ENCODE data around the gene CLTCL1.
"Not testable (repeated sequence)": the region's sequence is repeated elsewhere in the genome, so short reads cannot be mapped to it uniquely, and the experiment has no call there.

CLTCL1 gene

DNA sequence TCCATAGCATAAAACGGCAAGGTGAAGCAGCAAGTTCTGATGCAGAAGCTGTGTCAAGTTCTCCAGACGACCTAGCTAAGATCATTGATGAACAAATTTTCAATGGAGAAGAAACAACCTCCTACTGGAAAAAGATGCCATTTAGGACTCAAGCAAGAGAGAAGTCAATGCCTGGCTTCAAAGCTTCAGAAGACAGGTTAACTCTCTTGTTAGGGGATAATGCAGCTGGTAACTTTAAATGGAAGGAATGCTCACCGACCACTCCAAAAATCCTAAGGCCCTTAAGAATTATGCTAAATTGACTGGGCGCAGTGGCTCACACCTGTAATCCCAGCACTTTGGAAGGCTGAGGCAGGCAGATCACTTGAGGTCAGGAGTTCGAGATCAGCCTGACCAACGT is 31.3 kb downstream of the CLTCL1 start:
- no peak for DNase-seq (ENCODE audit: low read depth, low spot score)
- H3K27ac ChIP-seq, result no peak overlapping the region

DNA sequence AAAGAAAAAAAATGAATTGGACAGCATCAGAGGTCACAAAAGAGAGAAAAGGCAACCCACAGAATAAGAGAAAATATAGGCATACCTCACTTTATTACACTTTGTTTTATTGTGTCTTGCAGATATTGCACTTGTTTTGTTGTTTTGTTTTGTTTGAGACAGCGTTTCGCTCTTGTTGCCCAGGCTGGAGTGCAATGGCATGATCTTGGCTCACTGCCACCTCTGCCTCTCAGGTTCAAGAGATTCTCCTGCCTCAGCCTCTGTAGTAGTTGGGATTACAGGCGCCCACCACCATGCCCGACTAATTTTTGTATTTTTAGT is 32.6 kb downstream of the CLTCL1 start:
- DNase-seq (ENCODE audit: low read depth, low spot score), result not testable (repeated sequence)

DNA sequence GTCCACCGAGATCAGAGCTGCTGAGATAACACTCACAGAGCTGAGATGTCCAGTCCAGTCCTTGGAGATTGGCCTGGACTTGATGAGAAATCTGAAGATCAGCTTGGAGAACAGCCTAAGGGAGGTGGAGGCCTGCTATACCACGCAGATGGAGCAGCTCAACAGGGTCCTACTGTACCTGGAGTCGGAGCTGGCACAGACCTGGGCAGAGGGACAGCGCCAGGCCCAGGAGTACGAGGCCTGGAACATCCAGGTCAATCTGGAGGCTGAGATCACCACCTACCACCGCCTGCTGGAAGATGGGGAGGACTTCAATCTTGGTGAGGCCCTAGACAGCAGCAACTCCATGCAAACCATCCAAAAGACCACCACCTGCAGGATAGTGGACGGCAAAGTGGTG is 33.1 kb downstream of the CLTCL1 start:
- DNase-seq (ENCODE audit: low read depth, low spot score), result no peak
- no peak overlapping the region for H3K27ac ChIP-seq

More for the DNA sequence above, 32.6 kb downstream of the CLTCL1 start:
- not testable (repeated sequence) for H3K27ac ChIP-seq

DNA sequence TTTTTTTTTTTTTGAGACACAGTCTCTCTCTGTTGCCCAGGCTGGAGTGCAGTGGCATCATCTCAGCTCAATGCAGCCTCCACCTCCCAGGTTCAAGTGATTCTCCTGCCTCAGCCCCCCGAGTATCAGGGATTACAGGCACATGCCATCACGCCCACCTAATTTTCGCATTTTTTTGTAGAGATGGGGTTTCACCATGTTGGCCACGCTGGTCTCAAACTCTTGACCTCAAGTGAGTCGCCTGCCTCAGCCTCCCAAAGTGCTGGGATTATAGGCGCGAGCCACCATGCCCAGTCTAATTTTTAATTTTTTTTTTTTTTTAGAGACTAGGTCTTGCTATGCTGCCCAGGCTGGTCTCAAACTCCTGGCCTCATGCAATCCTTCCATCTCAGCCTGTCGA is 35.2 kb downstream of the CLTCL1 start:
- not testable (repeated sequence) for DNase-seq (ENCODE audit: low read depth, low spot score); H3K27ac ChIP-seq

DNA sequence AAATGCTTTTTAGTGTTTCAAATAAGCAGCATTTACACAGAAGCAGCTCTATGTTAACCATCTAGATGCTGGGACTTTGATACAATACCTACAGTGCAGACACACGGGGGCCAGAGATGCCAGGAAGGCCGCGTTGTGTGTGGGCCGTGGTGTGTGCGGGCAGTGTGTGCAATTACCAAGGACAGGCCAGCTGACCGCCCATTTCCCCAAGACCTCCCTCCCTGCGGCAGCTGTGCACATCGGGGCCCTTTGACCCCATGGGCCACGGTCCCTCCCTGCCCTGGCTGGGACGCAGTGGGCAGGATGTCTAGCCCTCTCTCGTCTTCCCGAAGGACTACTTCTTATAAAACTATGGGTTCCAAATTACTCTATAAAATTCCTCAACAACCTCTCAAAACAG is 38.4 kb downstream of the CLTCL1 start:
- no peak for DNase-seq (ENCODE audit: low read depth, low spot score)
- no peak overlapping the region for H3K27ac ChIP-seq

DNA sequence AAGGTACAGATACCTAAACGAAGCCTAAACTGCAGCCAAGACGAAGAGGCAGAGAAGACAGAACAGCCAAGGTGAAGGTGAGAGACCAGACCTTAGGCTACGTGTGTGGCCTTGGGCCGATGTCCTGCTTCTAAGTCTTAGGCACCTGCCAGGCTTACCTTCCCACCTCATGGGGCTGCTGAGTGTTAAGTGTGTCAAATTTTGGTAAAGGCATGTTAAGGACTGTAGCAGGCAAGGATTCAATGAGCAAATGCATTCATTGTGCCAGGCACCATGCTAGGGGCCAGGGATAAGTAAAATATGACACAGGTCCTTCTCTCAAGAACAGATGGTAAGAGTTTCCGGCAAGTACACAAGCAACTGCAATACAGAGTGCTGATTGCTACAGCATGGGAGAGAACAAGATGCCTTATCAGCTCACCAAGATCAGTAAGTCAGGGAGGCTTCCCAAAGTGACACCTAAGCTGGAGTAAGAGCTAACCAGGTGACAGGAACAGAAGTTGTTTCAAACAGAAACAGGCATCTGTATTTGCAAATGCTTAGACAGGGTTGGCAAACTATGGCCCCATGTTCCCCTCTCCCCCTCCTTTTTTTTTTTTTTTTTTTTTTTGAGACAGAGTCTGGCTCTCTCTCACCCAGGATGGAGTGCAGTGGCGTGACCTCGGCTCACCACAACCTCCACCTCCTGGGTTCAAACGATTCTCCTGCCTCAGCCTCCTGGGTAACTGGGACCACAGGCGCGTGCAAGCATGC is 46.7 kb downstream of the CLTCL1 start:
- H3K27ac ChIP-seq, result no peak overlapping the region
- DNase-seq (ENCODE audit: low read depth, low spot score), result no peak

DNA sequence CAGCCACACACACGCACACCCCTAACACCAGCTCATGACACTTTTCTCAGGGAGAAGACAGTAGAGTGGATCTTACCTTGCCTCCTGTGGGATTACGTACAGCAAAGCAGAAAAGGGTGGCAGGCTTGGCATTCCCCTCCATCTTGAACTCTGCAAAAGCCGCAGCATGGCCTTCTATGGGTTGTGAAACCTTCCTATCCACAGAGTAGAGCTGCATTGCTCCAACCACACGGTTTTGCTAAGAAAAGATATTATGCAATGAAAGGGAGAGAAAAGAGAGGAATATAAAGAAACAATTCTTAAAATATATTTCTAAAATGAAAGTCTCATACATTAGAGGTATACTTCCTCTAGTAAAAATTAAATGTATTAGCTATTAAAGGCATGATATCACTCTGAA is 48.8 kb downstream of the CLTCL1 start:
- no peak for DNase-seq (ENCODE audit: low read depth, low spot score)
- H3K27ac ChIP-seq, result no peak overlapping the region

DNA sequence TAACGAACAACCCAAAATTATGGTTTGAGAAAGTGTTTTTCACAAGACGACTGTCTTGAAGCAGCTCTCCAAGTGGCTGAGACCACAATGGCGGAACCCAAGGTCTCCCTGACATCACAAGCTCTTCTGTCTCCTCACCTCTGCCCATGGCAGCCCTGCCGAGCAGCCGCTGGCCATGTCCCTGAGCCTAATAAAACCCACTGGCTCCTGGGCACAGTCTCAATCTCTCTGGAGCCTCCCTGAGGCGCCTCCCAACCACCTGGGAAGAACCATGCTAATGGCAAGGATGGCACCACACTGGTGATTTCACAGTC is 50.0 kb downstream of the CLTCL1 start:
- no peak for DNase-seq (ENCODE audit: low read depth, low spot score)
- H3K27ac ChIP-seq, result no peak overlapping the region

DNA sequence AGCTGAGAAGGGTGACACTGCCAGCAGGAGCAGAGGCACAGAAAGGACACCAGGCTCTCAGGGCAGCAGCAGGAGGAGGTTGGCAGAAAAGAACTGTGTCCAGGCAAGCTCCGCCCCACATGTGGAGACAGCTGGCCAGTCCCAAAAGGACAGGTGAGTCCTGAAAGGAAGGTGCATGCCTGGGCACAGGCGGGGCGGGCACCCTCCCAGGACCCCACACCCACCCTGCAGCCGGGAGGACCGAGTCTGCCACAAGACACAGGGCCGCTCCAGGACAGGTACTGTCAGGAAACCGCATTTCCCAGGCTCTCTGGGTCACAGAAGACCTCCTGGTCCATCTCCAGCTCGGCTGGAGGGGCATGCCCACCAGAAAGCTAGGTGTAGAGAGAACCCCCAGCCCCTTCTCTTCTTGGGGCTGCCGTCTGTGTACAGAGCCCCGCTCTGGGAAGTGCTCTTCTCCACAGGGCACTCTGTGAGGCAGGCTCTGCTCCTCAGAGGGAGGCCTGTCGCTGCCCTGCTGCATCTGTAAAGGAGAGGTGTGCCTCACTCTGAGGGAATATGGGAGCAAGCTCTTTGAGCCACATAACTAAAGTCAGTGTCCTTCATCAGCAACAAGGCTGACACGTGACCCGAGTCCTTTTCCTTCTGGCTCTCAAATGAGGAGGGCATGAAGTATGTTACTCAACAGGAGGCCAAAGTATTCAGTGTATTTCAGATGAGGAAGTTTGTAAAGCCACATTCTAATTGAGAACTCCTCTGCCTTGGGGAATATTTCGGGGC is 50.5 kb downstream of the CLTCL1 start:
- DNase-seq (ENCODE audit: low read depth, low spot score), result no peak
- no peak overlapping the region for H3K27ac ChIP-seq

DNA sequence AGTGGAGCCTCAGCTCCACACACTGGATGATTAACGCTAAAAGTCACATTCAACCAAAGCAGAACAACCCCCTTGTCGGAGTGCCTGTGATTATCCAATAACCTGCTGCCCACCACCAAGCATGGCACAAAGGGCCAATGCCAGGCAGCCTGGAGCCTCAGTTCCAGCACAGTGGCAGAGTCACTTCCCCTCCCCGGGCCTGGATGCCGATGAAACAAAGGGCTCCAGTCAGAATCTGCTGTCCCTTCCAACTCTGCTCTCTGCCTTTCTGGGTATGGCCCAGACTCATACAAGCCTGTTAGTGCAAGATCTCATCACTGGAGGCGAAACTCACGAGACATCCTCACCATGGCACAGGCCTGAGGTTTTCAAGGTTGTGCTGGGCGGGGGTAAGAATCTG is 52.1 kb downstream of the CLTCL1 start:
- DNase-seq (ENCODE audit: low read depth, low spot score), result no peak
- no peak overlapping the region for H3K27ac ChIP-seq

DNA sequence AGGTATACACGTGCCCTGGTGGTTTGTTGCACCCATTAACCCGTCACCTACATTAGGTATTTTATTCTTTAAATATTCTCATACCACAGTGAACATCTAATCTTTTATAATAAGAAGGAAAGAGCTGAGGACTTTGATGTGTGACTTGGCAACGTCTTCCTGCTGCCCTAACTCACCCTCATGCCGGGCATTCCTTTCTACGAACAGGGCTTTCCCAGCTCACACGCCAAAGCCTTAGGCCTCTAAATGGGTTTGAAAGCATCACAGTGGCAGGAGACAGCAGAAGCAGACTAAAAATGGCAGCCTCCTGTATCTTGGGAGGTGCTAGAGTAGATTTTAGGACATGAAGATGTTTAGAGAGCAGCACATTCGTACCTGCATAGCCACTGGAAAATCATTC is 52.6 kb downstream of the CLTCL1 start:
- no peak overlapping the region for H3K27ac ChIP-seq
- DNase-seq (ENCODE audit: low read depth, low spot score), result no peak

DNA sequence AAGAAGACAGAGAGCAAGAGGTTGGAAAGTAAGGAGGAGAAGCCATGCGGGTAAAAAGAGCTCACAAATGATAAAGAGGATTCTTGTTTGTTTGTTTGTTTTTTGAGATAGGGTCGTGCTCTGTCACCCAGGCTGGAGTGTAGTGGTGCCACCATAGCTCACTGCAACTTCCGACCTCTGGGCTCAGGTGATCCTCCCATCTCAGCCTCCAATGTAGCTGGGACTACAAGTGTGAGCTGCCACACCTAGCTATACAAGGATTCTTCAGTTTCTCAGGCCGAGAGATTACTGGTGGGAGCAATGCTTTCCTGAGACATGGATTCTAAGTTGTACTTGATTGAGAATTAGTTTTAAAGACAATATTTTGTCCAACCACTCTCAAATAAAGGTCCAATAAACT is 55.6 kb downstream of the CLTCL1 start:
- no peak for DNase-seq (ENCODE audit: low read depth, low spot score)
- H3K27ac ChIP-seq, result no peak overlapping the region

DNA sequence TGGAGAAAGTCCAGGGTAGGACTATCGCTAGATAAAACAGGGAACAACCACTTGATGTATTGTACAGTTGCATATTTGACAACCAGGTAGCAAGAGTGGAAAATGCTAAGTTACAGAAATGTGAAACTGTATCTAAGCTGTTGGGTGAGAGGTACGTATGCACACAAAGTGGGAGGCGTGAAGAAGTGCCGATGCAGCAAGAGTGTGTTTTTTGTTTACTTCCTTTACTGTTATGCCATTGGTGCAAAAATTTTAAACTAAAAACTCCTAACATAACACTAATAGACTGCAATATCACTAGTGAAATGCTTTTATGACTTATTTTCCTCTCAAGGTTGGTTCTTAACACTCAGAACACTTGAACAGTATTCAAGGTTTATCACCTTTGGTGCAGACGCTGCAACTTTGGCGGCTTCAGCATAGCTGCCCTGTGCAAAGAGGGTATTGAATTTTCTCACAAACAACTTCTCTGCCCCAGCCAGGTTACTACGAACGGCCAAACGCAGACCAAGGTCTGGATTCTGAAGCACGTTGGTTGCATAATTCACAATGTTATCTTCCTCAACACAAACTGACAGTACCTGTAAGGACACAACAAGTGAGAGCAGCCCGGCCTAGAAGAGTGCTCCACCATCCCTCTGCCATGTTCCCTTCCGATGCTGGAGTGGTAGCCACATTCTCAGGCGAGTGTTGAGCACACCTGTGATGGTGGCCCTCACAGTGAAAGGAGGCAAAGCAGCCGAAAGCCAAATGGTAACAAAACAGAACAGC is 57.2 kb downstream of the CLTCL1 start:
- DNase-seq (ENCODE audit: low read depth, low spot score), result no peak
- no peak overlapping the region for H3K27ac ChIP-seq

DNA sequence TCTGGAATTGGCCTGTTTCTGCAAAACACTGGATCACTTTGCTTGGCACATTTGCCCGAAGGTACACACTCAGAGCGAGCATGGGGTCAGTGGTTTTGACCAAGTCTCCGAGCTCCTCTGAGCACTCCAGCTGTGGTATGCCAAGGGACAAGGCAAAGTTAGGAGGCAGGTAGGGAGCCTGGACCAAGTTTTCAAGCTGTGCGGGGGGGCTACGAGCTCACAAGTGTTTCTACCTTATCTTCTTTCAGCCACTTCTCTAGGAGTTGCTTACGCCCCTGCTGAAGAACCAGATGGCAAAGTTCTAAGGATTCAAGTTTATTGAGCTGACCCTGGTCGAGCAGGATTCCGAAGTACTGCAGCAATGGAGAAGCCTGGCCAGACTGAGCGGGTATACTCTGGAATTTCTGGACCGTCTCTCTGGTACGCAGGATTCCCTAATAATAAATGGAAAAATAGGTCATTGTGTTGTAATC is 58.3 kb downstream of the CLTCL1 start:
- DNase-seq (ENCODE audit: low read depth, low spot score), result no peak
- H3K27ac ChIP-seq, result no peak overlapping the region

DNA sequence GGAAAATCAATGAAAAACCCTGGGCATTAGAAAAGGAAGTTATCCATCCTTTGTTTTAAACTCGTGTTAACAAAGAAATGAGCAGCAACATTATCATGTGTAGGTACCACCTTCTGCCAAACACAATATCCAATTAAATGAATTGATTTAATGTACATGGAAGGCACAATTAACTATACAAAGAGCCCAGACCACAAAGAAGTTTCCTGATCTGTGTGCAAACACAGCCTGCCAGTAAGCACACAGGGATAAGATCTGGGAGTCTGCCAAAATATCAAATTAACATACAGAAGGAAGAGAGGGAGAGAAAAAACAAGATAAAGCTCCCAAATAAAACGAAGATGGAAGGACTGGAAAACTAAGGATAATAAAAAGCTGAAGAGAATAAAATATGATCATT is 58.9 kb downstream of the CLTCL1 start:
- DNase-seq (ENCODE audit: low read depth, low spot score), result no peak

DNA sequence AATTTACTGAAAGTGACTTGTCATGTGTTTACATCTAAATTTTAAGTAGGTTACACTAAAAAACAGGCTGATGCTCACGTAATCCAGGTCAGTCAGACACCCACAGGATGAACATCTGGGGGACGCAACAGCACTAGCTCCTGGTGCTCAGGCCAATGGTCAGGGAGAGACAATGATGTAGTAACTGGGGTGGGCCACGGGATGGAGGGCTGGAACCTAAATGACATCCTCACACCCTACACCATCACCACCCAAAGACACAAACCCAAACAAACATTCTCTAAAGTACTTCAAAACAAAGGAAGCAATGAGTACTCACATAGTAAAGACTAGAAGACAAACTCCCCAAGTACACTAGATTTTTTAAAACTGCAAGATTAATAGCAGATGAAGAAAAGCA is 59.5 kb downstream of the CLTCL1 start:
- DNase-seq (ENCODE audit: low read depth, low spot score), result no peak
- no peak overlapping the region for H3K27ac ChIP-seq

More for the DNA sequence above, 58.9 kb downstream of the CLTCL1 start:
- H3K27ac ChIP-seq, result no peak overlapping the region

DNA sequence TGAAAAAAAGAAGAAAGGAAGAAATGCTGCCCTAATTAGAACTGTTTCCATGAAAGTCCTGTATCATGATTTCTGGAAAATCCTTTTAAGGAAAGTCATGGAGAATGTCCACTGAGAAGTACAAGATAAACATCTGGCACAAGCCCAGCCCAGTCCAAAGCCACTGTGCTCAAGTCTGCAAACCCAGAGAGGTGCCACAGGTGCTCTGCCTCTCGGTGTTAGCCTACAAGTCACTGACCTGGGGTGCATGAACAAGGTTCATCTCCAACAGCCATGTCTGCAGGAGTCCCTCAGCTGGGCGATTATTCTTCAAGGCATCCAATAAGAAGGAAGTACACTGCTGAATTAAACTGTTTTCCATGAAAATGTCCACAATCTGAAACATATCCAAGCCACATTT is 61.9 kb downstream of the CLTCL1 start:
- no peak for DNase-seq (ENCODE audit: low read depth, low spot score)
- no peak overlapping the region for H3K27ac ChIP-seq

DNA sequence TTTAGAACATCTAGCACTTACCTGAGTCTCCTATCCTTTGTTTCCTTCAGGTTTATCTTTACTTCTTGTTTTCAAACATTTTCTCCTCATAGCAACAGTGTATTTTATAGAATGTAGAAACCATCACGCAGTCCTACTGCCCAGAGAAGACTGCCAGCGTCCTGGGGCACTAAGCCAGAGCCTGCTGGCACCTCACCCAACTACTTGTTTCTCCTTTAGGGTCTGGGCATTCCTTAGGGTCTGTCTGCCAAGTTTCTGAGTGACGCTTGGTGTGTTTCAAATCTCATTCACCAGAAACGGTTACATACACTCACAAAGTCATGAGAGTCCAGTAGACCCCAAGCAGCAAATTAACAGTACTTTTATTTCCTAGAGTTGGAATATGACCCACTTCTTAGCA is 63.3 kb downstream of the CLTCL1 start:
- DNase-seq (ENCODE audit: low read depth, low spot score), result no peak
- no peak overlapping the region for H3K27ac ChIP-seq

DNA sequence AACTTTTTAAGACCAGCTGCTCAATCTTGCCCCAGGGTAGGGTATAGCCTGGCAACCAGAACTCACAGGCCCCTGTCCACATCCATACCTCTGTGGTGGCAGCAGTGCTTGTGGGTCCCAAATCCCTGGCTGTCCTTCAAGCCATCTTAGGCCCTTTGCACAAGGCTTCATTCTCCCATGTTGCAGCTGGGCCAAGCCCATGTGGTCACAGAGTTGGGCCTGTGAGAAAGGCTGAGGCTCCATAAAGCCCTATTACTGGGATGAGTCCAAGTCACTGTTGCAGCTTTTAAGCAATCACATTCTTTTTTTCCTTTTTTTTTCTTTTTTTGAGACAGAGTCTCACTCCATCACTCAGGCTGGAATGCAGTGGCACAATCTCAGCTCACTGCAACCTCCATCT is 65.1 kb downstream of the CLTCL1 start:
- H3K27ac ChIP-seq, result no peak overlapping the region
- no peak for DNase-seq (ENCODE audit: low read depth, low spot score)

DNA sequence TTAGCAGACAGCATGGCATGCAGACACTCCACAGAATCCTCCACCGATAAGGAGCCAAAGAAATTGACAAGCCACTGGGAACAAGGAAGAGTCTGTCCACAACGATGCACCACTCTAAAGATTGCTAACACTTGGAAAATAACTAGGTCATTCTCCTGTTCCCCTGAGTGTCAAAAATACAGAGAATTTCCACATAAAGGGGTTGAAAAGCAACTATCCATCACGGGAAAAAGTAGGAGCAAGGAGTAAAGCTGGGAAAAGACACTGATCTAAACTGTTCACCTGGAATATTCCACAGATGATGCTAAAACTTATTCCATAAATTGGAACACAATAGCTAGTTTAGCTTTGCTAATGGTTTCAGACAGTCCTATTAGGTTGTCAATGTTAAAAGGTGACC is 66.0 kb downstream of the CLTCL1 start:
- no peak for DNase-seq (ENCODE audit: low read depth, low spot score)
- H3K27ac ChIP-seq, result no peak overlapping the region

DNA sequence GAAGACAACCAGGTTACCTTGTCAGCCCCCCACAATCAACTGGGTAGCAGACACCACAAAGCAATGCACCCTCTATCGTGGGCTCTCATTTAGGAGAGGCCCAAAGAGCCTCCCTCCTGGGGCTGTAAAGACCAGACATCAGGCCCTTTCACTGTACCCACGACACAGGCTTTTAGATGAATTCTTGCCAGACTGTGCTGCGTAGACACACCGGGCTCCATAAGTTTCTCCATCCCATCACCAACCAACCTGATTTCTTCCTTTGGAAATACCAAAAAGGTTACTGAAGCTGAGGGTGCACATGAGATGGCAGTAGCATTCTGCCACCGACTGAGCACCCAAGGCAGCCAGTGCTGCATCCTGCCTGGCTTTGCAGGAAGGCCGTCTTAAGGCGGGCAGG is 66.5 kb downstream of the CLTCL1 start:
- no peak for DNase-seq (ENCODE audit: low read depth, low spot score)
- no peak overlapping the region for H3K27ac ChIP-seq
